ENCODE measurements around the gene EFCAB13.
"Not testable (repeated sequence)": the region's sequence is repeated elsewhere in the genome, so short reads cannot be mapped to it uniquely, and the experiment has no call there.

EFCAB13 gene

DNA sequence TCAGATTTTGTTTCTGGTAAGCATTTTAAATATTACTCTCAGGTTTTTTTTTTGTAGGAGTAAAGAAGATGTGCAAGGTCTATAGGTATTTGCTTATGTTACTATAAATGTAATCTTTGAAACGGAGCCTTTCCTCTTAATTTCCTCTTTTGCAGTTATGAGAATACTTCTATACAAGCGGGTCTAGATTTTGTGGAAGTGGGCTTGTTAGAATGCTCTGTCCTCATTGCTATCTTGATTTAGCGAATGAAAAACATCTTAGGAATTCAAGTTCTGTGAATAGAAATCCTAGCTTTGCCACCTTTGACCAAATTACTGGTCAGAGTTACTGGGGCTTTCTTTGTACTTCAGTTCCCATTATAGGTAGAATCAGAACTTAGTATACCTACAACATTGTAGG, 80.3 kb downstream of the EFCAB13 start:
- TF ChIP-seq SUZ12 (IDR thresholded peaks at IDR 0.05; ENCODE audit: extremely low read depth, insufficient read depth, insufficient read length) (no peak), YY1 (IDR thresholded peaks at IDR 0.05; ENCODE audit: insufficient read depth, insufficient read length) (no peak), ZNF274 (IDR thresholded peaks at IDR 0.05; ENCODE audit: low read depth, low read length) (no peak)

DNA sequence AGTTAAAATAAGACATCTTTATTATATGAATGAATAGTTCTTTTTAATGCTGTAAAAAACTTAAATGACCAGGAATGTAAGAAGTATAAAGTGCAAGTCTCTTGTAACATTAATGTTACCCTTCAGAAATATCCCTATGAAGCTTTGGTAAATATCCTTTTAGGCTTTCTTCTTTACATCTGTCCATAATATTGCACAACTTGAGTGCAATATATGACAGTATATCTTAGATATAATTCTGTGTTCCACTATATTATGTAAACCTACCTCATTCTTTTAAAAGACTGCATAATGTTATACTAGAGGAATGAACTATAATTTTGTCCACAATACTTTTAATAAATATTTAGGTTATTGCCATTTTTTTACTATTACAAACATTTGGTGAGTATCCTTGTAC, 81.1 kb downstream of the EFCAB13 start:
- no peaks in the 10 kb centered on the region for H3K9me3 ChIP-seq (ENCODE audit: insufficient read depth, low read length)
- H3K4me1 ChIP-seq (ENCODE audit: insufficient read depth, insufficient read length): no peaks in the 10 kb centered on the region
- TF ChIP-seq YY1 (IDR thresholded peaks at IDR 0.05; ENCODE audit: insufficient read depth, insufficient read length) (no peak), ZNF274 (IDR thresholded peaks at IDR 0.05; ENCODE audit: low read depth, low read length) (no peak), SUZ12 (IDR thresholded peaks at IDR 0.05; ENCODE audit: extremely low read depth, insufficient read depth, insufficient read length) (no peak)
- H3K27me3 ChIP-seq (ENCODE audit: insufficient read depth, insufficient read length): no peaks in the 10 kb centered on the region
- H3K4me3 ChIP-seq (ENCODE audit: insufficient read length, low read depth): no peak overlapping the region
- H3K9ac ChIP-seq (ENCODE audit: insufficient read length, low read depth): no peak overlapping the region
- DNase-seq (ENCODE audit: low read depth, low spot score): no peak
- no peaks in the 10 kb centered on the region for H3K36me3 ChIP-seq (ENCODE audit: insufficient read depth, insufficient read length, low read length)

More for the DNA sequence above, 80.3 kb downstream of the EFCAB13 start:
- Histone ChIP-seq H3K9ac (ENCODE audit: insufficient read length, low read depth) (no peak overlapping the region), H3K4me1 (ENCODE audit: insufficient read depth, insufficient read length) (no peaks in the 10 kb centered on the region), H3K36me3 (ENCODE audit: insufficient read depth, insufficient read length, low read length) (no peaks in the 10 kb centered on the region), H3K27me3 (ENCODE audit: insufficient read depth, insufficient read length) (no peaks in the 10 kb centered on the region), H3K9me3 (ENCODE audit: insufficient read depth, low read length) (peaks cover 4% of the 10 kb centered on the region; the same call in 1 of the 2 replicates), H3K4me3 (ENCODE audit: insufficient read length, low read depth) (no peak overlapping the region)
- no peak for DNase-seq (ENCODE audit: low read depth, low spot score)

DNA sequence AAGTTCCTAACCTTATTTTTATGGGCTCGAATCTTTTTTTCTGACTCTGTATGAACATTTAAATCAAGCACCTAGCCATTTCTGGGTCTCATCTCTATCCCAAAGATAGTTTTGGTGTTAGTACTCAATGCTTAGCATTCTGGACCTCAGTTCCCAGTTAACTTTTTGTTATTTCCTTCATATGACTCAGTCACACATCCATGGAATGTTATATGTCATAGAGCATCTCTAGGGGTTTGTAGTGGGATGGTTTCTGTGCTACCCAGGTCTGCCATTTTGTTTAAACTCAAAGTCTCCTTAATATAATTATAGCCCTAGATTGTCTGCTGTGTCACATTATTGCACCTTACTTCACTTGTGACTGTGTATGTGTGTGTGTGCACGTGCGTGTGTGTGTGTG, 90.1 kb downstream of the EFCAB13 start:
- DNase-seq (ENCODE audit: low read depth, low spot score): no peak
- Histone ChIP-seq H3K36me3 (ENCODE audit: insufficient read depth, insufficient read length, low read length) (no peaks in the 10 kb centered on the region), H3K9me3 (ENCODE audit: insufficient read depth, low read length) (no peaks in the 10 kb centered on the region), H3K9ac (ENCODE audit: insufficient read length, low read depth) (no peak overlapping the region), H3K4me1 (ENCODE audit: insufficient read depth, insufficient read length) (no peaks in the 10 kb centered on the region), H3K27me3 (ENCODE audit: insufficient read depth, insufficient read length) (no peaks in the 10 kb centered on the region), H3K4me3 (ENCODE audit: insufficient read length, low read depth) (no peak overlapping the region)
- TF ChIP-seq ZNF274 (IDR thresholded peaks at IDR 0.05; ENCODE audit: low read depth, low read length): no peak
- TF ChIP-seq SUZ12 (IDR thresholded peaks at IDR 0.05; ENCODE audit: extremely low read depth, insufficient read depth, insufficient read length): no peak
- TF ChIP-seq YY1 (IDR thresholded peaks at IDR 0.05; ENCODE audit: insufficient read depth, insufficient read length): no peak

- no peak for DNase-seq (ENCODE audit: low read depth, low spot score)
- H3K4me1 ChIP-seq (ENCODE audit: insufficient read depth, insufficient read length): no peaks in the 10 kb centered on the region
- H3K9me3 ChIP-seq (ENCODE audit: insufficient read depth, low read length): no peaks in the 10 kb centered on the region
- H3K36me3 ChIP-seq (ENCODE audit: insufficient read depth, insufficient read length, low read length): no peaks in the 10 kb centered on the region
- H3K9ac ChIP-seq (ENCODE audit: insufficient read length, low read depth): no peak overlapping the region
- H3K4me3 ChIP-seq (ENCODE audit: insufficient read length, low read depth): no peak overlapping the region
- TF ChIP-seq ZNF274 (IDR thresholded peaks at IDR 0.05; ENCODE audit: low read depth, low read length): no peak
- TF ChIP-seq SUZ12 (IDR thresholded peaks at IDR 0.05; ENCODE audit: extremely low read depth, insufficient read depth, insufficient read length): no peak
- TF ChIP-seq YY1 (IDR thresholded peaks at IDR 0.05; ENCODE audit: insufficient read depth, insufficient read length): no peak
- no peaks in the 10 kb centered on the region for H3K27me3 ChIP-seq (ENCODE audit: insufficient read depth, insufficient read length)
These were observed 90.9 kb downstream of the EFCAB13 start for GRCh38 chr17:47414612-47415011.

- H3K4me1 ChIP-seq (ENCODE audit: insufficient read depth, insufficient read length): no peaks in the 10 kb centered on the region
- TF ChIP-seq SUZ12 (IDR thresholded peaks at IDR 0.05; ENCODE audit: extremely low read depth, insufficient read depth, insufficient read length): no peak
- no peak for TF ChIP-seq ZNF274 (IDR thresholded peaks at IDR 0.05; ENCODE audit: low read depth, low read length)
- no peak for TF ChIP-seq YY1 (IDR thresholded peaks at IDR 0.05; ENCODE audit: insufficient read depth, insufficient read length)
- peak; percentile 1 for DNase-seq (ENCODE audit: low read depth, low spot score)
- H3K4me3 ChIP-seq (ENCODE audit: insufficient read length, low read depth): peak overlapping the region; percentile 56
- H3K9me3 ChIP-seq (ENCODE audit: insufficient read depth, low read length): no peaks in the 10 kb centered on the region; the same call in 1 of the 2 replicates
- H3K36me3 ChIP-seq (ENCODE audit: insufficient read depth, insufficient read length, low read length): peaks cover 8% of the 10 kb centered on the region
- peaks cover 20% of the 10 kb centered on the region for H3K27me3 ChIP-seq (ENCODE audit: insufficient read depth, insufficient read length)
- peak overlapping the region; percentile 70 for H3K9ac ChIP-seq (ENCODE audit: insufficient read length, low read depth)
These were observed 99.9 kb downstream of the EFCAB13 start for GRCh38 chr17:47423406-47424295.

DNA sequence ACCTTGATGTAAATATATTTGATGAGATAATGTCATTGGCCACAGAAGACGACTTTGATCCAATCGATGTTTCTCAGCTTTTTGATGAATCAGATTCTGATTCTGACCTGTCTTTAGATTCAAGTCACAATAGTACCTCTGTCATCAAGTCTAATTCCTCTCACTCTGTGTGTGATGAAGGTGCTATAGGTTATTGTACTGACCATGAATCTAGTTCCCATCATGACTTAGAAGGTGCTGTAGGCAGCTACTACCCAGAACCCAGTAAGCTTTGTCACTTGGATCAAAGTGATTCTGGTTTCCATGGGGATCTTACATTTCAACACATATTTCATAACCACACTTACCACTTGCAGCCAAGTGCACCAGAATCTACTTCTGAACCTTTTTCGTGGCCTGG, 101.5 kb downstream of the EFCAB13 start:
- not testable (repeated sequence) for H3K36me3 ChIP-seq (ENCODE audit: insufficient read depth, insufficient read length, low read length); H3K4me1 ChIP-seq (ENCODE audit: insufficient read depth, insufficient read length); H3K9ac ChIP-seq (ENCODE audit: insufficient read length, low read depth); DNase-seq (ENCODE audit: low read depth, low spot score); H3K4me3 ChIP-seq (ENCODE audit: insufficient read length, low read depth); H3K9me3 ChIP-seq (ENCODE audit: insufficient read depth, low read length)
- peaks cover 20% of the 10 kb centered on the region for H3K27me3 ChIP-seq (ENCODE audit: insufficient read depth, insufficient read length)

DNA sequence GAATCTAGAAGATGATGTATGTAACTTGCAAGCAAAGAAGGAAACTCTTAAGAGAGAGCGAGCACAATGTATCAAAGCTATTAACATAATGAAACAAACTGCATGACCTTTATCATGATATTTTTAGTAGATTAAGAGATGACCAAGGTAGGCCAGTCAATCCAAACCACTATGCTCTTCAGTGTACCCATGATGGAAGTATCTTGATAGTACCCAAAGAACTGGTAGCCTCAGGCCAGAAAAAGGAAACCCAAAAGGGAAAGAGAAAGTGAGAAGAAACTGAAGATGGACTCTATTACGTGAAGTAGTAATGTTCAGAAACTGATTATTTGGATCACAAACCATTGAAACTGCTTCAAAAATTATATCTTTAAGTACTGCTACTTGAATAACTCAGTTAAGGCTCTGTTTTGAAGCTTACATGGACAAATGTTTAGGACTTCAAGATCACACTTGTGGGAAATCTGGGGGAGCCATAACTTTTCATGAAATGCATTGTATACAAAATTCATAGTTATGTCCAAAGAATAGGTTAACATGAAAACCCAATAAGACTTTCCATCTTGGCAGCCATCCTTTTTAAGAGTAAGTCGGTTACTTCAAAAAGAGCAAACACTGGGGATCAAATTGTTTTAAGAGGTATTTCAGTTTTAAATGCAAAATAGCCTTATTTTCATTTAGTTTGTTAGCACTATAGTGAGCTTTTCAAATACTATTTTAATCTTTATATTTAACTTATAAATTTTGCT, 102.3 kb downstream of the EFCAB13 start:
- H3K36me3 ChIP-seq (ENCODE audit: insufficient read depth, insufficient read length, low read length); DNase-seq (ENCODE audit: low read depth, low spot score); H3K9me3 ChIP-seq (ENCODE audit: insufficient read depth, low read length); H3K4me1 ChIP-seq (ENCODE audit: insufficient read depth, insufficient read length); H3K9ac ChIP-seq (ENCODE audit: insufficient read length, low read depth); H3K4me3 ChIP-seq (ENCODE audit: insufficient read length, low read depth): not testable (repeated sequence)
- peaks cover 20% of the 10 kb centered on the region for H3K27me3 ChIP-seq (ENCODE audit: insufficient read depth, insufficient read length)
